Stomach smooth muscle (tissue), 2 donors: ENCODE data around the gene EN2.

ENCODE experiments used
- H3K27ac ChIP-seq: one replicate; pipeline ENCODE4 v1.7.0; 2013; ENCODE audit warnings: mild to moderate bottlenecking, low read length, inconsistent platforms
- H3K27me3 ChIP-seq, 2 donors: one replicate each; pipeline ENCODE4 v1.7.0; 2013; ENCODE audit warnings: low read length in 2 of 2; ENCODE audit not compliant: insufficient read depth in 2 of 2, control insufficient read depth in 1 of 2
- H3K36me3 ChIP-seq, 2 donors: one replicate each; pipeline ENCODE4 v1.7.0; 2013; ENCODE audit warnings: low read length in 2 of 2; ENCODE audit not compliant: control insufficient read depth in 2 of 2, insufficient read depth in 2 of 2
- H3K4me1 ChIP-seq: one replicate; pipeline ENCODE4 v1.7.0; 2013; ENCODE audit warnings: low read length; ENCODE audit not compliant: control insufficient read depth, insufficient read depth
- H3K4me3 ChIP-seq, 2 donors: one replicate each; pipeline ENCODE4 v1.7.0; 2013; ENCODE audit warnings: low read length in 2 of 2
- H3K9ac ChIP-seq, 2 donors: one replicate each; pipeline ENCODE4 v1.7.0; 2013; ENCODE audit warnings: low read length in 2 of 2, mild to moderate bottlenecking in 1 of 2
- H3K9me3 ChIP-seq, 2 donors: one replicate each; pipeline ENCODE4 v1.7.0; 2013; ENCODE audit warnings: low read length in 2 of 2; ENCODE audit not compliant: control insufficient read depth in 2 of 2
- donor health status: healthy.
- donor health status: Pancreatic carcinoma.

The EN2 gene

DNA sequence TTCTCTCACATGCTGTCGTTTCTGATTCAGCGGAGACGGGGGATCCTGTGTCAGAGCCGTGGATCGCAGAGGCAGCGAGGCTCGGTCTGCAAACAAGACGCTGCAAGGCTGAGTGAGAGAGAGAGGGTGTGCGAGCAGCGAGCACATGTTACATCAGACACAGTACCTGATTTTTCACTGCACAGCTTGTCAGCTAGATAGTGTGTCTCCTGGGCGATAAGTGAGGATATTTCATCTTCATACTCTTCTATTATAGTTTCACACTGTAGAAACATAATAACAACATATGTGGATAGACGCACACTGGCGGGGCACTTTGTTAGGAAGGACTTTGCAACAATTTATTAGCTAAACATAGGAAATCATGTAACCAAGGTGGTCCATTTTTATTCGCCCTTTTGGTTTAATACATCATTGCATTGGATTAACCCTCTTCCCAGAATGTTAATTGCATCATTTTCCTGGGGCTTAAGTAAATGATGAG, 49.0 kb downstream of the EN2 start:
- Histone ChIP-seq H3K9ac (no peak overlapping the region), H3K36me3 (no peaks in the 10 kb centered on the region), H3K27ac (no peak overlapping the region), H3K4me3 (no peak overlapping the region), H3K9me3 (peaks cover 0 to 3% of the 10 kb centered on the region in 2 donors), H3K27me3 (peaks cover 49 to 83% of the 10 kb centered on the region in 2 donors), H3K4me1 (peaks cover 2% of the 10 kb centered on the region)

DNA sequence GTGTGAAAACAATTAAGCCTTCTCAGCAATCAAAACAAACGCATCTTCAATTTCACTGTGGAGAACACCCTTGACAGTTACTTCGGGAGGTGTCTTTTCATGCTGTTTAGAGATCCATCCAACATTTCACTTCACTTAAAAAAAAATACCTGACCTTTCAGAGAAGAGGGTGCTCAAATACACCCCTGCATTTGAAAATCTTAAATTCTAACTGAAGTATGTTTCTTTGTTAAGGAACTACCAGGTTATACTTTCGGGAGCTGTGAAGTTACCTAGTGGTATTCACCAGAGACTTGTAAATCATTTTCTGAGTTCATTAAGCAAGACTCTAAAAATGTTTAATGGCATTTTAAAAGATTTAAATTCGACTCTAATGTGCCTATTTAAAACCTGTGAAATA, 49.6 kb downstream of the EN2 start:
- H3K27me3 ChIP-seq: peaks cover 53 to 86% of the 10 kb centered on the region in 2 donors

DNA sequence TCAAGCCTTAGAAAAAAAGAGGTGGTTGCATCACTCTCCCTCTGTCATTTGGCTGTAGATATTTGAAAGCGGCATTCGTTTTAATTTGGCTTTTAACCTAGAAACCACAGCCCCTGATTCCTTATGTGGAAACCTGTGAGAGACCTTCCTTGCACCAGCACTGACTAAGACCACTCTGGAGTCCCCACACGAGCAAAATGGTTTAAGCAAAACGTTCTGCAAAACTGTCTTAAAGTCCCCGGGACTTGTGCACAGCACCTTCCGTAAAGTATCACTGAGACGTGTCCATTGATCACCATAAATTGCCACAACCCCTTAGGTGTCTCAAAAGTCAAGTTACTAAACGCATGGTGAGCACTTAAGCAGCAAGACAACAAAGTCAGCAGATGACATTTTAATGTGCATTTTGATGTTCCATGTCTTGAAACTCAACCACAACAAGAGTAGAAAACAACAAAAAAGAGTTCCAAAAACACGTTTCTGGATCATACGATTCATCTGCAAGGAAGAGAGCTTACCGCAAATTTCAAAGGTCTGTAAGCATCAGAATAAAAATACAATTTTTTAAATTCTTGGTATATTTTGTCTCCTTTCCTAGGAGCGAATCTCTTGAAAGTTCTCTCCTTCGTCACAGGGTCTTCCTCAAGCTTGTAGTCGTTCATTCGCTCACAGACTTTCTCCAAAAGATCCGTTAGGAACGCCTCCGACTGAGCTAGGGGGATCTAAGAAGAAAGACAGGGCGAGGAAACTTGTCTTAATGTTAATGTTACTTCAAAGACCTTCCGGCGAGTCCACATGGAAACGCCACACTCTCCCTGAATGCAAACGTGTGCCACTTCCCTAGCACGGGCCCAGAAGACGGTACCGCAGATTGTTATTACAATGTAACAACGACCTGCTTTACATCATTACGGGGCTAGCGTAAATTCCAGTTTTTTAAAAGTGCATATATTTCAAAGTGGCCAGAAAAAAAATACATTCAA, 50.7 kb downstream of the EN2 start:
- no peak overlapping the region for H3K9ac ChIP-seq
- H3K36me3 ChIP-seq: no peaks in the 10 kb centered on the region
- peaks cover 51 to 82% of the 10 kb centered on the region in 2 donors for H3K27me3 ChIP-seq
- no peak overlapping the region for H3K4me3 ChIP-seq
- no peak overlapping the region for H3K27ac ChIP-seq
- H3K9me3 ChIP-seq: peaks cover 0 to 3% of the 10 kb centered on the region in 2 donors
- peaks cover 2% of the 10 kb centered on the region for H3K4me1 ChIP-seq

More for the DNA sequence above, 49.6 kb downstream of the EN2 start:
- Histone ChIP-seq H3K4me1 (peaks cover 2% of the 10 kb centered on the region), H3K27ac (no peak overlapping the region), H3K9ac (no peak overlapping the region), H3K36me3 (no peaks in the 10 kb centered on the region), H3K9me3 (peaks cover 0 to 3% of the 10 kb centered on the region in 2 donors), H3K4me3 (no peak overlapping the region)

DNA sequence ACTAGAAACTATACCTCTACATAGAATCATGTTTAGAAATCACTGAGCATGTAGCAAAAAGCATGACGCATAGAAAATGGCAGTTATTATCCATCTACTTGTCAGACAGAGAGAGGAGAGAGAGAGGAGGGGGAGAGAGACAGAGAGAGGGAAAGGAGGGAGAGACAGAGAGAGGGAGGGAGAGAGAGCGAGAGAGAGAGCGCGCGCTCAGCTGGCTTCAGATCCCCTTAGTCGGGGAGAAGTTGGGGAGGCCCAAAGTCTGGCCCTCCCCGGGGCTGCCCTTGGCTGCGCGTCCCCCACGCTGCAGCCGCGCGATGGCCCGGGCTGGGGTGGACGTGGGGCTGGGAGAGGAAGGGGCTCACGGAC, 51.4 kb downstream of the EN2 start:
- H3K9me3 ChIP-seq: peaks cover 0 to 3% of the 10 kb centered on the region in 2 donors
- no peak overlapping the region for H3K9ac ChIP-seq
- no peak overlapping the region for H3K27ac ChIP-seq
- no peak overlapping the region for H3K4me3 ChIP-seq
- H3K36me3 ChIP-seq: no peaks in the 10 kb centered on the region
- peaks cover 2% of the 10 kb centered on the region for H3K4me1 ChIP-seq
- H3K27me3 ChIP-seq: peaks cover 51 to 88% of the 10 kb centered on the region in 2 donors

DNA sequence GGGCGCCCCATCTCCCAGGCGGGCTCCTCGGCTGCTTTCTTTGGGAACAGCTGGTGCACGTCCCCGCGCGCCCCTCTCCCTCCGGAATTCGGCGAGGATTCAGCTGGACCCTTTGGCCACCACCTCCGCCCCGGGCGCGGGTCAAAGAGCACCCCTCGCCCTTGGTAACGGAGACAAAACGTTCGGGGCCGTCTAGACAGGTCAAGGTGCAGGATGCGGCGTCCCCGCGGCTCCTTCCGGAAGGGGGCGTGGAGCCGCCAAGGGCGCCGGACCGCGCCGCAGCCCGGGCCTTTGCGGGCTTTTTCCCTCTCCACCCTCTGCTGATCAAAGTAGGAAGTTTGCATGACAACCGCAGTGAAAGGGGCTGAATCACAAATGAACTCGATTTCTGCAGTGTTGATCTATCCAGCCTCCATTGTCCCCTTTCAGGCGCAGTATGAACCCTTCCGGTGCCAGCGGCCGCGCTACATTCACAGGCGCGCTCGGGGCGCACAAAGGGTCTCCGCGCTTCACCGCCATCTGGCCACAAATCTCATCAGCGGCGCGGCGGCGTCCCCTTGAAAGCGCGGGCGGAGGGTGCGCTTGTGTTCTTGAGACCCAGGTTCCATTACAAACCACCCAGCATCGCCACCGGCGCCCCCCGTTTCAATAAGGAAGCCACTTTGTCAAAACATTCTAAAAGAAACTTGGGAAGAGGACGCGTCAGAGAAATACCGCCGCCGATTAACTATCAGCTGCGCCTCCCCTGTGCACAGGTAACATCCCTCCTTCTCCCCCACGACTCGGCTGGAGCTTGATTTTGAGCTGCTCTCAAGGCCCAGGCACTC, 52.0 kb downstream of the EN2 start:
- Histone ChIP-seq H3K4me1 (peaks cover 2% of the 10 kb centered on the region), H3K9ac (no peak overlapping the region), H3K9me3 (peaks cover 0 to 3% of the 10 kb centered on the region in 2 donors), H3K27me3 (peaks cover 48 to 83% of the 10 kb centered on the region in 2 donors), H3K4me3 (no peak overlapping the region), H3K36me3 (no peaks in the 10 kb centered on the region), H3K27ac (no peak overlapping the region)

DNA sequence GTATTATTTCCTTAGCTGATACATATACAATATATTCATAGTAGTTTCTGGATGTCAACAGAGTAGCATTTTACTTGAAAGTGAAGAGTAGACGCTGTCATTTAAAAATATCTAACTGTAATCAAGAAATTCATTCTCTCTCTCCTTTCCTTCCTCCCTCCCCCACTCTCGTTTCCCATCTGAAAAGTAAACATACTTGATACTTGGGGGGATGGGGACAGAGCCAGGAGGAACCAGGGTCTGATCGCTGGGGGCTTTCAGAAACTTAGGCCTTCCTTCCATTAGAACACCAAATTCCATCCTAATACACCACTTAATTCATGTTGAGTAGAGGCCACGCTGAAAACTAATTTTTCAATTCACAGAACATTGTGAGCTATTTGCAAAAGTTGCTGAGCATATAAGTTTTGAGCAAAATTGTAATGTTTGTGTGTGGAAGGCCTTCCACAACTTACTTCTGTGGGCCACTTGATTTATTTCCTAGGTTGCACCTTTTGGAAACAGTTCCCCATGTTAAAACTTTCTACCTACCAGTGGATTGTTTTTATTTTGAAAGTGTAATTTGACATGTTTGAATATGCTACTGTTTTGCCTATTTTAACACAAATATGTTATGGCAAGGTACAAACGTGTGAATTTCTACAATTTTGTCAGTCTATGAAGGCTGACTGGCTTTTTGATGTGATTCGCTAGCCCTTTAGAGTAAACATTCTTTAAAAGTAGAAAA, 53.2 kb downstream of the EN2 start:
- H3K4me3 ChIP-seq: no peak overlapping the region
- H3K36me3 ChIP-seq: no peaks in the 10 kb centered on the region
- peaks cover 2% of the 10 kb centered on the region for H3K4me1 ChIP-seq
- H3K27ac ChIP-seq: no peak overlapping the region
- peaks cover 51 to 73% of the 10 kb centered on the region in 2 donors for H3K27me3 ChIP-seq
- peaks cover 0 to 3% of the 10 kb centered on the region in 2 donors for H3K9me3 ChIP-seq
- H3K9ac ChIP-seq: no peak overlapping the region

DNA sequence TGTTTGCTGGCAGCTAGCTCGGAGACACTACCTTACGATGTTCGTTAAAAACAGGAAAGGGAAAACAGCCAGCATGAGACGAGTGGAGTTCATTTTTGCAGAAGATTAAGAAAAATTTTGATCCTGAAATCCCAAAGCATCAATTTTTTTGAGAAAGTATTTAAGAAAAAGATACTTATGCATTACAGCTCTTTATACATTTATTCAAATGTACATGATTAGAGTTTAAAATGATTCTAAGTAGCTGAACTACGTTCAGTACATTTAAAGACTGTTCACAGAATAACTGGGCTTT, 53.7 kb downstream of the EN2 start:
- Histone ChIP-seq H3K27me3 (peaks cover 50 to 75% of the 10 kb centered on the region in 2 donors), H3K36me3 (no peaks in the 10 kb centered on the region), H3K4me1 (peaks cover 2% of the 10 kb centered on the region), H3K9ac (no peak overlapping the region), H3K4me3 (no peak overlapping the region), H3K9me3 (peaks cover 0 to 3% of the 10 kb centered on the region in 2 donors), H3K27ac (no peak overlapping the region)

DNA sequence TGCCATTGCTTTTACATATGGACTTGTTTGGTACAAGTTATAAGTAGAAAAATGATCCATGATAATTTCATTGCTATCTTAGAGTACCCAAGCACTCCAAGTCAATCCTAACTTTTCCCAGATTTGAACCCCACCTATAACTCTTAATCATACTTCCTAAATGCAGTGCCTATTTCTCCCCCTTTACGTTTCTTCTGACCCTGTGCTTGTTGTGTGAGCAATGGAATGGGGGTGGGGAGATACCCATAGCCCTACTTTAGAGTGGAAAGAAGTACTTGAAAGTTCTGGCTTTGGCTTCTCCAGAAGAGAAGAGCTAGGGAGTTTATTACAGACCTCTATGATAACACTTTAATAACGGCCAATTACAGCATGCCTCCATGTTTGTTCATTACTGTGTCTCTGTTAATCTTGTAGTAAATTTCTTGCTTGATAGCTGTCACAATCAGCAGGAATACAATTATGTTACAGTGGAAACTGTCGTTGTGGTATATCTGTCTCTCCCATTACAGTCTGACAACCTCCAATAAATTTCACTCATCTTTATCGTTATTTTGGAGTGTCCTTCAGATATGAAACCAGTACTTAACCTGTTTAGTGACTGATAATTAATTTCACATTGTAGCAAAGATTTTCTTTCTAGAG, 54.4 kb downstream of the EN2 start:
- no peak overlapping the region for H3K4me3 ChIP-seq
- no peaks in the 10 kb centered on the region for H3K36me3 ChIP-seq
- H3K27ac ChIP-seq: no peak overlapping the region
- H3K9me3 ChIP-seq: peaks cover 0 to 3% of the 10 kb centered on the region in 2 donors
- H3K27me3 ChIP-seq: peaks cover 51 to 73% of the 10 kb centered on the region in 2 donors
- no peak overlapping the region for H3K9ac ChIP-seq
- peaks cover 2% of the 10 kb centered on the region for H3K4me1 ChIP-seq

DNA sequence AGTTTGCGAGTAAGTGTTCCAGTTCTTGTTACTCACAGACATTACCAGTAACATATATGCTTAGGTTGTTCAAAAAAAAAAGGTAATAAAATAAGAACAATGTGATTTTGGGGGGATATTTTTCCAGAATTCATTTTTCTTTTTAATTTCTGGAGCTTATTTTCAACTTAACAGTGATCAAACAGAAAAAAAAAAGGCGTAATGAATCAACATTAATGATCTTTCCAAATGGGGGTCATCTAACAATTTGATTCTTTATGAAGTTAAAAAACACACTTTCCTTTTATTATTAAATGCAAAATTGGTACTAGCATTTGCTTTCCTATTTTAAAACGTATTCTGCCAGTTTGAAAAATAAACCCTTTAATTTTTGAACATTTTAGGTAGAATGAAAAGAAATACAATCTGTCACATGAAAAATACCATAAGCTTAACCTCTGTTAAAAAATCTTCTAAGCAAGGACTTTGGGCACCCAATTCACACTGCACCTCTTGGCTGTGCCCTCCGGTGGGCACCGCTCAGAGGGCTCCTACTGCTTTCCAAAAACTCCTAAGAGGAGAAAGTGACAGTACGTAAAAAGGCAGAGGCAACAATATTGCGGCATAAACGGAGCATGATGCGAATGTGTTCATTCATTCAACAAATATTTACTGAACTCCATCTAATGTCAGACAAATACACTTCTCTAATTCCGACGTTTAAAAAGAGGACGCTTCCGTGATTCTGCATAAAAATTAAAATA, 55.8 kb downstream of the EN2 start:
- Histone ChIP-seq H3K27me3 (peaks cover 44 to 65% of the 10 kb centered on the region in 2 donors), H3K4me3 (no peak overlapping the region), H3K27ac (no peak overlapping the region), H3K9ac (no peak overlapping the region), H3K4me1 (peaks cover 2% of the 10 kb centered on the region), H3K9me3 (peaks cover 0 to 3% of the 10 kb centered on the region in 2 donors), H3K36me3 (no peaks in the 10 kb centered on the region)
